HEK293T (cell line): ENCODE data around the gene OSBPL2.

Experiments
- BHLHE40 ChIP-seq: fragments of 450-650 bp; IDR thresholded peaks from 2 replicates; pipeline ENCODE4 v1.6.1; 2016; ENCODE audit warnings: mild to moderate bottlenecking, moderate library complexity, borderline replicate concordance
- ELF4 ChIP-seq: fragments of 450-650 bp; IDR thresholded peaks from 2 replicates; pipeline ENCODE4 v1.6.1; 2017; ENCODE audit warnings: antibody characterized with exemption
- FOXK2 ChIP-seq: fragments of 450-650 bp; IDR thresholded peaks from 2 replicates; pipeline ENCODE4 v1.6.1; 2016; ENCODE audit warnings: mild to moderate bottlenecking
- FOXM1 ChIP-seq: fragments of 450-650 bp; IDR thresholded peaks from 2 replicates; pipeline ENCODE4 v1.6.1; 2017; ENCODE audit warnings: mild to moderate bottlenecking, borderline replicate concordance
- L3MBTL2 ChIP-seq: fragments of 450-650 bp; conservative IDR thresholded peaks from 2 replicates; pipeline ENCODE4 v1.6.1; 2016; ENCODE audit warnings: mild to moderate bottlenecking
- LEF1 ChIP-seq: fragments of 450-650 bp; IDR thresholded peaks from 2 replicates; pipeline ENCODE4 v1.6.1; 2017; ENCODE audit warnings: mild to moderate bottlenecking, borderline replicate concordance
- NFRKB ChIP-seq: fragments of 450-650 bp; IDR thresholded peaks from 2 replicates; pipeline ENCODE4 v1.6.1; 2016; ENCODE audit warnings: mild to moderate bottlenecking, moderate library complexity
- SP1 ChIP-seq: fragments of 450-650 bp; IDR thresholded peaks from 2 replicates; pipeline ENCODE4 v1.6.1; 2017
- SUZ12 ChIP-seq: fragments of 450-650 bp; IDR thresholded peaks from 2 replicates; pipeline ENCODE4 v1.6.1; 2016; ENCODE audit warnings: mild to moderate bottlenecking
- TARDBP ChIP-seq: fragments of 450-650 bp; IDR thresholded peaks from 2 replicates; pipeline ENCODE4 v1.6.1; 2016
- ZNF384 ChIP-seq: fragments of 450-650 bp; IDR thresholded peaks from 2 replicates; pipeline ENCODE4 v1.6.1; 2016
- TF ChIP-seq, protein P1 (sequence below): fragments of 450-650 bp; IDR thresholded peaks from 2 replicates; pipeline ENCODE4 v1.6.1; 2016

DNA sequence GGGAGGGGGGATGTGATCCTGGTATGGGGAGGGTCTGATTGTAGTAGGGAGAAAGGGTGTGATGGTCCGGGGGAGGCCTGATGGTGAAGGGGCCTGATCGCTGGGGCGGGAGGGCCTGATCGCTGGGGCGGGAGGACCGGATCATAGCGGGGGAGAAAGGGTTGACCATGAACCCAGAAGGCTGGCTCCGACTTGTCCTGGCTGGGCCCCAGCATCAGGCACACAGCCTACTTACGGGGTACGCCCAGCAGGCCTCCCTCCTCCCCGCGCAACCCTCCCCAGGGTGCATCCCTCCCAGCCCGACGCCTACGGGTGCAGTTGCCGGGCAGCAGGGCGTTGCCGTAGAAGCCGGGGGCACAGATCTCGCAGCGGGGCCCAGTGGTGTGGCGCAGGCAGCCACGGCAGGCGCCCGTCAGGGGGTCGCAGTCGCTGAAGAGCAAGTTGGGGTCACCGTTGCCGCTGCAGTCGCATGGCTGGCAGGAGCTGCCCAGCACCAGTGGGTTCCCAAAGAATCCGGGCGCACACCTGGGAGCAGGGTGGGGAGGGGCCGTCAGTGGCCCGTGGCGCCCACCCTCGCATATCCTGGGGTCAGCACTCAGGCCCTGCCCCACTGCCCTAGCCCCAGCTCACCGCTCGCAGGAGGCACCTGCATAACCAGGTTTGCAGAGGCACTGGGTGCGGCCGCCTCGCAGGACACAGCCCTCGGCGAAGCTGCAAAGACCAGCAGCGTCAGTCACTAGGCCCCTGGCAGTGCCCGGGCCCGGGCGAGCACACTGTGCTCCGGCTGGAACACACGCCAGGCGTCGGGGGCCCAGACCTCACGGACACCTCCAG lies 85.0 kb downstream of the OSBPL2 start:
- TF ChIP-seq SP1 (no peak), FOXM1 (no peak), BHLHE40 (no peak), TARDBP (no peak), ZNF384 (no peak), LEF1 (no peak), SUZ12 (no peak), FOXK2 (no peak), NFRKB (no peak), L3MBTL2 (no peak), ELF4 (no peak)
- TF ChIP-seq, protein P1, sequence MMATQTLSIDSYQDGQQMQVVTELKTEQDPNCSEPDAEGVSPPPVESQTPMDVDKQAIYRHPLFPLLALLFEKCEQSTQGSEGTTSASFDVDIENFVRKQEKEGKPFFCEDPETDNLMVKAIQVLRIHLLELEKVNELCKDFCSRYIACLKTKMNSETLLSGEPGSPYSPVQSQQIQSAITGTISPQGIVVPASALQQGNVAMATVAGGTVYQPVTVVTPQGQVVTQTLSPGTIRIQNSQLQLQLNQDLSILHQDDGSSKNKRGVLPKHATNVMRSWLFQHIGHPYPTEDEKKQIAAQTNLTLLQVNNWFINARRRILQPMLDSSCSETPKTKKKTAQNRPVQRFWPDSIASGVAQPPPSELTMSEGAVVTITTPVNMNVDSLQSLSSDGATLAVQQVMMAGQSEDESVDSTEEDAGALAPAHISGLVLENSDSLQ: no peak
